ENCODE data around the gene TNIK.

Gene TNIK

DNA sequence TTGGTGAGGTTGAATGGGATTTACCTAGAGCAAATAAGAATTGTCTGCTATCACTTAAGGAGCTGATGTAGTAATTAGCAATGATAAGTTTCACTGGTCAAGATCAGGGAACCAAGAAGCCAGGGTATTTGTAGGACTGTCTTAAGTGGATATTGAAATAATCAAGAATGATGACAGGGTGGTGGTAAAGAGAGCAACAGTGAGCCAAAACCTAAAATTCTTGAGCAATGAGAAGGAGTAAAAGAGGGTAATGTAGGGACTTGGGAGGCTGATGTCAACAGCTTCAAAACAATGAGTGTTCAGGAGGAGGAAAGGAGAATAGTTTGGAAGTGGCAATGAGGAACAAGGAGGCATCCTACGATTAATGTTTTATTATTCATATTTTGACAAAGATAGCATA, 402.1 kb downstream of the TNIK start:
- Histone ChIP-seq H3K9me2 (replicated peaks; ENCODE audit: control insufficient read depth, low read length) (no peaks in the 10 kb centered on the region), H3K9me3 (ENCODE audit: control insufficient read depth, insufficient read depth, low read length) (no peaks in the 10 kb centered on the region), H3K27ac (ENCODE audit: low read depth, low read length) (no peak overlapping the region), H3K4me3 (ENCODE audit: low read length) (no peak overlapping the region), H3K4me2 (ENCODE audit: low read length) (no peak overlapping the region), H3F3A (ENCODE audit: control insufficient read depth, insufficient read depth) (no peaks in the 10 kb centered on the region), H3K36me3 (ENCODE audit: control insufficient read depth, low read length) (no peaks in the 10 kb centered on the region), H3K79me2 (ENCODE audit: control insufficient read depth, low read length) (no peaks in the 10 kb centered on the region), H3K27me3 (ENCODE audit: control insufficient read depth, low read length) (no peaks in the 10 kb centered on the region), H3K4me1 (ENCODE audit: control insufficient read depth, low read length) (no peaks in the 10 kb centered on the region), H4K20me1 (ENCODE audit: control insufficient read depth, insufficient read depth, low read depth, low read length) (no peaks in the 10 kb centered on the region)
- TF ChIP-seq, protein P1, sequence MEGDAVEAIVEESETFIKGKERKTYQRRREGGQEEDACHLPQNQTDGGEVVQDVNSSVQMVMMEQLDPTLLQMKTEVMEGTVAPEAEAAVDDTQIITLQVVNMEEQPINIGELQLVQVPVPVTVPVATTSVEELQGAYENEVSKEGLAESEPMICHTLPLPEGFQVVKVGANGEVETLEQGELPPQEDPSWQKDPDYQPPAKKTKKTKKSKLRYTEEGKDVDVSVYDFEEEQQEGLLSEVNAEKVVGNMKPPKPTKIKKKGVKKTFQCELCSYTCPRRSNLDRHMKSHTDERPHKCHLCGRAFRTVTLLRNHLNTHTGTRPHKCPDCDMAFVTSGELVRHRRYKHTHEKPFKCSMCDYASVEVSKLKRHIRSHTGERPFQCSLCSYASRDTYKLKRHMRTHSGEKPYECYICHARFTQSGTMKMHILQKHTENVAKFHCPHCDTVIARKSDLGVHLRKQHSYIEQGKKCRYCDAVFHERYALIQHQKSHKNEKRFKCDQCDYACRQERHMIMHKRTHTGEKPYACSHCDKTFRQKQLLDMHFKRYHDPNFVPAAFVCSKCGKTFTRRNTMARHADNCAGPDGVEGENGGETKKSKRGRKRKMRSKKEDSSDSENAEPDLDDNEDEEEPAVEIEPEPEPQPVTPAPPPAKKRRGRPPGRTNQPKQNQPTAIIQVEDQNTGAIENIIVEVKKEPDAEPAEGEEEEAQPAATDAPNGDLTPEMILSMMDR (IDR thresholded peaks at IDR 0.05; ENCODE audit: low read depth, low read length, poor library complexity, severe bottlenecking) = no peak
- TF ChIP-seq EZH2phosphoT487 (IDR thresholded peaks at IDR 0.05; ENCODE audit: borderline replicate concordance, low read length) = no peak

DNA sequence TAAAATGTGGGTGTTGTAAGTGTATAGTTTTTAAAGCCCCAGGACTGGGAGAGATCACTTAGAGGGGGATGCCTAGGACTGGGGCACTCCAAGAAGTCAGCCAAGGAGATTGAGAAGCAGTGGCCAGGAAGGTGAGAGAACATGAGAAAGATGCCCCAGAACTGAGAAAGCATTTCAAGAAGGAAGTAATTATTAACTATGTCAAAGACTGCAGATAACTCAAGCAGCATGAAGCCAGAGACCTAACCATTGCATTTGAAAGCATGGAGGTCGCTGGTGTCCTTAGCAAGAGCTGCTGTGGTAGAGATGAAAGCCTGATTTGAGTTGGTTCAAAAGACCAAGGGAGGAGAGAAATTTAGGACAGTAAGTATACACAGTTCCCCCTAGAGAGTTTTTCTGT, 403.1 kb downstream of the TNIK start:
- no peaks in the 10 kb centered on the region for H3K36me3 ChIP-seq (ENCODE audit: control insufficient read depth, low read length)
- TF ChIP-seq, protein P1 (IDR thresholded peaks at IDR 0.05; ENCODE audit: low read depth, low read length, poor library complexity, severe bottlenecking) = no peak
- TF ChIP-seq EZH2phosphoT487 (IDR thresholded peaks at IDR 0.05; ENCODE audit: borderline replicate concordance, low read length) = no peak
- no peak overlapping the region for H3K27ac ChIP-seq (ENCODE audit: low read depth, low read length)
- H3K9me3 ChIP-seq (ENCODE audit: control insufficient read depth, insufficient read depth, low read length) = no peaks in the 10 kb centered on the region
- no peaks in the 10 kb centered on the region for H3K9me2 ChIP-seq (replicated peaks; ENCODE audit: control insufficient read depth, low read length)
- H3F3A ChIP-seq (ENCODE audit: control insufficient read depth, insufficient read depth) = no peaks in the 10 kb centered on the region
- no peaks in the 10 kb centered on the region for H4K20me1 ChIP-seq (ENCODE audit: control insufficient read depth, insufficient read depth, low read depth, low read length)
- no peaks in the 10 kb centered on the region for H3K27me3 ChIP-seq (ENCODE audit: control insufficient read depth, low read length)
- H3K4me1 ChIP-seq (ENCODE audit: control insufficient read depth, low read length) = no peaks in the 10 kb centered on the region
- no peak overlapping the region for H3K4me3 ChIP-seq (ENCODE audit: low read length)
- no peaks in the 10 kb centered on the region for H3K79me2 ChIP-seq (ENCODE audit: control insufficient read depth, low read length)
- H3K4me2 ChIP-seq (ENCODE audit: low read length) = no peak overlapping the region

DNA sequence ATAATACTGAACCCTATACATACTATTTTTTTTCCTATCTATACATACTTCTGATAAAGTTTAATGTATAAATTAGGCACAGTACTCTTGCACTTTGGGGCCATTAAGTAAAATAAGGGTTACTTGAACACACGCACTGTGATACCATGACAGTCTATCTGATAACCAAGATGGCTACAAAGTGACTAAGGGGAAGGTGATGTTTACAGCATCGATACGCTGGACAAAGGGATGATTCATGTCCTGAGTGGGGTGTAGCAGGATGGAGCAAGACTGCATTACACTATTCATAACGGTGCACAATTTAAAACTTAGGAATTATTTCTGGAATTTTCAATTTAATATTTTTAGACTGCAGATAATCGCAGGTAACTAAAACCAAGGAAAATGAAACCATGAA, 403.7 kb downstream of the TNIK start:
- no peaks in the 10 kb centered on the region for H4K20me1 ChIP-seq (ENCODE audit: control insufficient read depth, insufficient read depth, low read depth, low read length)
- H3K36me3 ChIP-seq (ENCODE audit: control insufficient read depth, low read length) = no peaks in the 10 kb centered on the region
- no peak for TF ChIP-seq EZH2phosphoT487 (IDR thresholded peaks at IDR 0.05; ENCODE audit: borderline replicate concordance, low read length)
- TF ChIP-seq, protein P1 (IDR thresholded peaks at IDR 0.05; ENCODE audit: low read depth, low read length, poor library complexity, severe bottlenecking) = no peak
- H3K9me3 ChIP-seq (ENCODE audit: control insufficient read depth, insufficient read depth, low read length) = no peaks in the 10 kb centered on the region
- no peaks in the 10 kb centered on the region for H3K4me1 ChIP-seq (ENCODE audit: control insufficient read depth, low read length)
- H3K9me2 ChIP-seq (replicated peaks; ENCODE audit: control insufficient read depth, low read length) = no peaks in the 10 kb centered on the region
- no peak overlapping the region for H3K4me3 ChIP-seq (ENCODE audit: low read length)
- no peaks in the 10 kb centered on the region for H3F3A ChIP-seq (ENCODE audit: control insufficient read depth, insufficient read depth)
- no peaks in the 10 kb centered on the region for H3K79me2 ChIP-seq (ENCODE audit: control insufficient read depth, low read length)
- no peak overlapping the region for H3K27ac ChIP-seq (ENCODE audit: low read depth, low read length)
- no peaks in the 10 kb centered on the region for H3K27me3 ChIP-seq (ENCODE audit: control insufficient read depth, low read length)
- H3K4me2 ChIP-seq (ENCODE audit: low read length) = no peak overlapping the region

Data from DOHH2 (cell line).